K562 (cell line): ENCODE results near the gene COL4A6. TPM values are rescaled to one million over a fixed set of nuclear protein-coding genes. Genes with fewer than 3 reads are reported as not detected.

Experiments
- ATAC-seq: fragments of 200-7000 bp; cut with Tn5 transposase; 3 replicates; pipeline ENCODE4 v1.9.1; 2020; ENCODE audit warnings: moderate library complexity
- BruUV-seq: library from RNA; stranded (reverse); fragments of 400-500 nt; replicated peaks from 2 replicates; lab custom pipeline; 2021; lab: Mats Ljungman, UMichigan
- CTCF ChIA-PET: fragments of 300-600 bp; formaldehyde crosslinking; extraction: SDS; loops from one replicate; lab custom pipeline; 2021; ENCODE audit warnings: low intra/inter-chr PET ratio; lab: Yijun Ruan, JAX
- POLR2A ChIA-PET: fragments of 300-600, 350-650 bp; sonication (Branson Sonifier 250); formaldehyde crosslinking; extraction: SDS; loops from one replicate; lab custom pipeline; 2021; ENCODE audit warnings: antibody characterized with exemption, inconsistent platforms; lab: Yijun Ruan, JAX
- DNase-seq, 4 experiments: peaks; one replicate each; pipeline versions ENCODE4 v3.0.0 to v3.0.0-alpha.2; 2011 to 2018; ENCODE audit warnings: low spot score in 3 of 4, mixed read lengths in 3 of 4; ENCODE audit errors: extremely low read depth in 1 of 4
- FAIRE-seq: peaks from 2 replicates; lab custom pipeline; 2011; peaks lifted over from hg19 to GRCh38; lab: Jason Lieb, UNC
- H2AFZ ChIP-seq: 2 replicates; pipeline ENCODE4 v1.6.0; 2011; ENCODE audit warnings: low read depth, low read length, control low read depth, inconsistent platforms
- H3K27ac ChIP-seq: fragments of 200-600 bp; 3 replicates; pipeline ENCODE4 v1.8.0; 2011; ENCODE audit warnings: low read depth, mild to moderate bottlenecking, control low read depth, inconsistent platforms, low read length, moderate library complexity, mixed read lengths; ENCODE audit errors: extremely low read depth
- H3K27me3 ChIP-seq, 2 experiments: fragments of 300-600 bp in 1 of 2; 2 replicates in 1 of 2; 3 replicates in 1 of 2; pipeline versions ENCODE4 v1.6.0 to v1.8.0; 2011; ENCODE audit warnings: inconsistent platforms in 2 of 2, low read length in 2 of 2, mild to moderate bottlenecking in 1 of 2, mixed read lengths in 1 of 2, moderate library complexity in 1 of 2; ENCODE audit not compliant: control insufficient read depth in 2 of 2, insufficient read depth in 2 of 2
- H3K36me3 ChIP-seq: fragments of 300-600 bp; 3 replicates; pipeline ENCODE4 v1.8.0; 2011; ENCODE audit warnings: mild to moderate bottlenecking, low read length, inconsistent platforms; ENCODE audit not compliant: control insufficient read depth, insufficient read depth
- H3K4me1 ChIP-seq, 2 experiments: fragments of 200-600 bp in 1 of 2; replicated peaks in 1 of 2; 2 replicates in 1 of 2; 3 replicates in 1 of 2; pipeline versions ENCODE4 v1.5.1 to v1.8.0; 2011; ENCODE audit warnings: inconsistent platforms in 2 of 2, low read length in 2 of 2, mild to moderate bottlenecking in 1 of 2, mixed read lengths in 1 of 2, moderate library complexity in 1 of 2; ENCODE audit not compliant: control insufficient read depth in 2 of 2, insufficient read depth in 2 of 2
- H3K4me2 ChIP-seq: 2 replicates; pipeline ENCODE4 v1.6.1; 2011; ENCODE audit warnings: low read length, control low read depth, inconsistent platforms, mixed read lengths; ENCODE audit not compliant: insufficient read depth
- H3K4me3 ChIP-seq: fragments of 200-600 bp; sonication (generic), shearing (Covaris generic); 2 replicates; pipeline ENCODE4 v1.5.1; 2016; ENCODE audit warnings: control low read depth, inconsistent platforms
- H3K79me2 ChIP-seq: fragments of 200-600 bp; 3 replicates; pipeline ENCODE4 v1.8.0; 2011; ENCODE audit warnings: low read length, inconsistent platforms; ENCODE audit not compliant: control insufficient read depth, insufficient read depth
- H3K9ac ChIP-seq, 2 experiments: 2 replicates each; pipeline versions ENCODE4 v1.6.0 to v1.6.1; 2011; ENCODE audit warnings: low read depth in 2 of 2, low read length in 2 of 2, control low read depth in 1 of 2, inconsistent platforms in 1 of 2, mild to moderate bottlenecking in 1 of 2, mixed read lengths in 1 of 2; ENCODE audit not compliant: insufficient read depth in 1 of 2
- H3K9me1 ChIP-seq: one replicate; pipeline ENCODE4 v1.6.0; 2011; ENCODE audit warnings: inconsistent platforms, mild to moderate bottlenecking, low read length, moderate library complexity; ENCODE audit not compliant: control insufficient read depth, insufficient read depth
- H3K9me3 ChIP-seq: replicated peaks from 2 replicates; pipeline ENCODE4 v1.5.1; 2011; ENCODE audit warnings: low read depth, low read length, inconsistent platforms; ENCODE audit not compliant: control insufficient read depth, insufficient read depth
- H4K20me1 ChIP-seq: replicated peaks from 2 replicates; pipeline ENCODE4 v1.6.1; 2011; ENCODE audit warnings: low read length, inconsistent platforms, mixed read lengths; ENCODE audit not compliant: control insufficient read depth, insufficient read depth
- FOXK2 ChIP-seq, 2 experiments: fragments of 450-650 bp; IDR thresholded peaks in 1 of 2; conservative IDR thresholded peaks in 1 of 2; 2 replicates each; pipeline ENCODE4 v1.6.1; 2016; ENCODE audit warnings: low read depth in 2 of 2, mild to moderate bottlenecking in 1 of 2
- HCFC1 ChIP-seq: IDR thresholded peaks from 2 replicates; pipeline ENCODE4 v1.6.1; 2012; ENCODE audit warnings: low read depth, low read length, improper control_type of control experiment
- HNRNPUL1 ChIP-seq: fragments of 200-400 bp; formaldehyde crosslinking; IDR thresholded peaks from 2 replicates; pipeline ENCODE4 v1.6.1; 2017; ENCODE audit warnings: low read length
- PTRF ChIP-seq: fragments of 450-650 bp; IDR thresholded peaks from 2 replicates; pipeline ENCODE4 v1.6.1; 2016; ENCODE audit warnings: mild to moderate bottlenecking, missing genetic modification characterization, missing compliant biosample characterization
- SMARCE1 ChIP-seq: fragments of 450-650 bp; IDR thresholded peaks from 2 replicates; pipeline ENCODE4 v1.7.1; 2016; ENCODE audit warnings: mild to moderate bottlenecking
- STAT5B ChIP-seq: fragments of 250-450 bp; sonication (Bioruptor Pico); IDR thresholded peaks from 2 replicates; pipeline ENCODE4 v1.8.0; 2021; ENCODE audit warnings: mild to moderate bottlenecking, inconsistent platforms
- ZBED1 ChIP-seq: IDR thresholded peaks from 2 replicates; pipeline ENCODE4 v1.6.1; 2014
- ZNF239 ChIP-seq: fragments of 250-450 bp; sonication (Bioruptor Pico); IDR thresholded peaks from 2 replicates; pipeline ENCODE4 v1.4.0; 2020; ENCODE audit warnings: mild to moderate bottlenecking
- WGBS: fragments of 100-300 bp; shearing (Covaris generic); methylation state at CpG from one replicate; pipeline ENCODE4 v1.1.6; 2016; ENCODE audit warnings: low coverage, mixed read lengths; ENCODE audit not compliant: insufficient coverage; ENCODE audit errors: missing lambda C conversion rate; 5-methylcytosine and 5-hydroxymethylcytosine counted together
- in situ Hi-C: fragments of 300-500 bp; cut with MboI; formaldehyde crosslinking; loops from 4 replicates; pipeline ENCODE4 v1.15.0; 2018; ENCODE audit warnings: inconsistent platforms, mixed read lengths
- intact Hi-C: fragments of 100-400 bp; cut with micrococcal nuclease; formaldehyde crosslinking; loops from 2 replicates; pipeline ENCODE4 v1.14.2; 2022
- polyA plus RNA-seq, 8 experiments: library from polyadenylated mRNA; depleted of rRNA in 4 of 8; stranded (reverse) in 5 of 8; unstranded in 3 of 8; fragments of >200 nt; fragmentation: Nextera tagmentation in 2 of 8; fragmentation: Illumina TruSeq in 1 of 8; extraction: Ambion mirVana in 2 of 8; extraction: Trizol in 1 of 8; gene quantifications; 2 replicates each; pipeline versions ENCODE4 v1.2.1 to v1.2.3, GENCODE V29; 2011 to 2014; ENCODE audit warnings: inconsistent platforms in 1 of 8, missing spikeins in 1 of 8
- total RNA-seq, 7 experiments: library from RNA; depleted of rRNA in 6 of 7; stranded (reverse); fragments of >200 nt in 6 of 7; fragmentation: Illumina TruSeq in 2 of 7; extraction: Trizol in 2 of 7; gene quantifications; 2 replicates each; pipeline versions ENCODE4 v1.2.1 to v1.2.3, GENCODE V29; 2011 to 2021; ENCODE audit warnings: low replicate concordance in 1 of 7
- TF ChIP-seq, protein P1 (sequence below): sonication (generic); formaldehyde crosslinking; IDR thresholded peaks from 2 replicates; pipeline ENCODE4 v1.8.1; 2022; ENCODE audit warnings: missing genetic modification reagents

The COL4A6 gene
- total and polyA plus RNA-seq, 9 of the 15 experiments (the other 6 are each of a cell fraction or from before 2014, with no cell fraction given), result 0.02 to 0.05 TPM; not detected in 7

DNA sequence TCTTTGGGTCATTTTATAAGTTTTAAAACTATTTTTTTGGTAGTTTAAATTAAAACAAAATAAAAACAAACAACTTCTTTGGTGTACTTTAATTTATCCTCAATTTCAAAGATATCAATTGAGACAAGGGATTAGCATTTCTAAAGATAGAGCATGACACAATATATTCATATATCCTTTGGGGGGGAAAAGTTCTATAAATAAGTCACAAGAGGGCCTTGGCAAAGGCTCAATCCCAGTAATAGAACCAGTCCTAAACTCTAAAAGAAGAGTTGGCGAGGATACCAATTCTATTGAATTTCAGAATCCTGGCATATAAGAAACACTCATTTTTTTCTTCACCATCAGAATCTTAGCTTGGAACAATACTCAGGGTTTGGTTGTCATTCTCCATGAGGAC, 89.7 kb downstream of the COL4A6 start:
- 0% methylated on average over 1 of the region's 1 CpG for WGBS
- Histone ChIP-seq H3K9ac (no peak overlapping the region), H3K27me3 (no peaks in the 10 kb centered on the region), H3K9me1 (no peaks in the 10 kb centered on the region), H3K36me3 (no peaks in the 10 kb centered on the region), H3K9me3 (no peaks in the 10 kb centered on the region), H3K4me1 (no peaks in the 10 kb centered on the region), H3K79me2 (no peaks in the 10 kb centered on the region), H4K20me1 (no peaks in the 10 kb centered on the region), H3K4me3 (no peak overlapping the region), H2AFZ (no peak overlapping the region), H3K4me2 (no peak overlapping the region), H3K27ac (no peak overlapping the region)
- POLR2A ChIA-PET, result interaction anchor here (0.6 kb wide), 1 partner anchor 19 kb away, joined by 3 read pairs; no protein-coding TSS in a partner anchor
- FAIRE-seq (no peak), DNase-seq (no peak), ATAC-seq (no peak)
- no TSS peak for BruUV-seq
- CTCF ChIA-PET, result no interaction called here
- TF ChIP-seq, protein P1, sequence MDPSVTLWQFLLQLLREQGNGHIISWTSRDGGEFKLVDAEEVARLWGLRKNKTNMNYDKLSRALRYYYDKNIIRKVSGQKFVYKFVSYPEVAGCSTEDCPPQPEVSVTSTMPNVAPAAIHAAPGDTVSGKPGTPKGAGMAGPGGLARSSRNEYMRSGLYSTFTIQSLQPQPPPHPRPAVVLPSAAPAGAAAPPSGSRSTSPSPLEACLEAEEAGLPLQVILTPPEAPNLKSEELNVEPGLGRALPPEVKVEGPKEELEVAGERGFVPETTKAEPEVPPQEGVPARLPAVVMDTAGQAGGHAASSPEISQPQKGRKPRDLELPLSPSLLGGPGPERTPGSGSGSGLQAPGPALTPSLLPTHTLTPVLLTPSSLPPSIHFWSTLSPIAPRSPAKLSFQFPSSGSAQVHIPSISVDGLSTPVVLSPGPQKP (CRISPR knock-in tag), result no peak
- TF ChIP-seq HNRNPUL1 (no peak), STAT5B (no peak), SMARCE1 (no peak), HCFC1 (no peak), ZNF239 (CRISPR knock-in tag) (no peak), FOXK2 (conservative IDR thresholded peaks at IDR 0.05 in 1 of 2, IDR thresholded peaks at IDR 0.05 in 1 of 2; ENCODE audit: low read depth in 2 of 2) (no peak), ZBED1 (no peak), PTRF (tag) (no peak)
- intact Hi-C loops (no loop called here), in situ Hi-C loops (no loop called here)
